ENCODE results near the gene COQ8A.

The COQ8A gene

DNA sequence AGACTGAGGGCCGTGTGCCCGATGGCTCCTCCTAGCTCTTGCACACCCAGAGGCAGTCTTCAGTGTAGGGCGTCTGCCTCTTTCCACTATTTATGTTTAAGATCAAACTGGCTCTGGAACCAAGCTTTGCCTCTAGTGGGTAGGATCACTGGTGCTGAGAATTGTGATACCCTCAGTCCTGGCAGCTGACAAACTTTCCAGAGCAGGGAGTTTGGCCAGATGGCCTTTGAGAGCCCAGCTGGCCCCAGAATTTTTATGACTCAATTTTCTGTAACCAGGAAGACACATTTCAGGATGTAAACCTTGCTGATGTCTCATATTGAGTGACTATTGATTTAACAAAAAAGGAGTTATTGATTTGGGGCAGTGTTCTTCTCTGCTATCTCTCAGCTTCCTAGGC lies 6.7 kb downstream of the COQ8A start:
- FAIRE-seq: no peak
- DNase-seq (ENCODE audit: insufficient read length, low spot score): no peak
- TF ChIP-seq, protein P1, sequence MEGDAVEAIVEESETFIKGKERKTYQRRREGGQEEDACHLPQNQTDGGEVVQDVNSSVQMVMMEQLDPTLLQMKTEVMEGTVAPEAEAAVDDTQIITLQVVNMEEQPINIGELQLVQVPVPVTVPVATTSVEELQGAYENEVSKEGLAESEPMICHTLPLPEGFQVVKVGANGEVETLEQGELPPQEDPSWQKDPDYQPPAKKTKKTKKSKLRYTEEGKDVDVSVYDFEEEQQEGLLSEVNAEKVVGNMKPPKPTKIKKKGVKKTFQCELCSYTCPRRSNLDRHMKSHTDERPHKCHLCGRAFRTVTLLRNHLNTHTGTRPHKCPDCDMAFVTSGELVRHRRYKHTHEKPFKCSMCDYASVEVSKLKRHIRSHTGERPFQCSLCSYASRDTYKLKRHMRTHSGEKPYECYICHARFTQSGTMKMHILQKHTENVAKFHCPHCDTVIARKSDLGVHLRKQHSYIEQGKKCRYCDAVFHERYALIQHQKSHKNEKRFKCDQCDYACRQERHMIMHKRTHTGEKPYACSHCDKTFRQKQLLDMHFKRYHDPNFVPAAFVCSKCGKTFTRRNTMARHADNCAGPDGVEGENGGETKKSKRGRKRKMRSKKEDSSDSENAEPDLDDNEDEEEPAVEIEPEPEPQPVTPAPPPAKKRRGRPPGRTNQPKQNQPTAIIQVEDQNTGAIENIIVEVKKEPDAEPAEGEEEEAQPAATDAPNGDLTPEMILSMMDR (IDR thresholded peaks at IDR 0.05; ENCODE audit: insufficient read depth, missing control alignments): no peak

DNA sequence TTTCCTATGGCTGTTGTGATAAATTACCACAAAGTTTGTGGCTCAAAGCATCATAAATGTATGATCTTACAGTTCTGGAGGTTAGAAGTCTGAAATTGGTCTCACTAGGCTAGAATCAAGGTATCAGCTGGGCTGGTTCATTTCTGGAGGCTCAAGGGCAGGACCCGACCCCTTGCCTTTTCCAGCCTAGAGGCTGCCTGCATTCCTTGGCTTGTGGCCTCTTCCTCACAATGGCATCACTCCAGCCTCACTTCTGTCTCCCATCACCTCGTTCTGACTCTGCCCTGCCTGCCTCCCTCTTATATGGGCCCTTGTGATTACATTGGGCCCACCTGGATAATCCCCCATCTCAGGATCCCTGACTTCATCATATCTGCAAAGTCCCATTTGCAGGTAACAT lies 8.0 kb downstream of the COQ8A start:
- TF ChIP-seq, protein P1 (IDR thresholded peaks at IDR 0.05; ENCODE audit: insufficient read depth, missing control alignments): no peak
- DNase-seq (ENCODE audit: insufficient read length, low spot score) (no peak), FAIRE-seq (no peak)

DNA sequence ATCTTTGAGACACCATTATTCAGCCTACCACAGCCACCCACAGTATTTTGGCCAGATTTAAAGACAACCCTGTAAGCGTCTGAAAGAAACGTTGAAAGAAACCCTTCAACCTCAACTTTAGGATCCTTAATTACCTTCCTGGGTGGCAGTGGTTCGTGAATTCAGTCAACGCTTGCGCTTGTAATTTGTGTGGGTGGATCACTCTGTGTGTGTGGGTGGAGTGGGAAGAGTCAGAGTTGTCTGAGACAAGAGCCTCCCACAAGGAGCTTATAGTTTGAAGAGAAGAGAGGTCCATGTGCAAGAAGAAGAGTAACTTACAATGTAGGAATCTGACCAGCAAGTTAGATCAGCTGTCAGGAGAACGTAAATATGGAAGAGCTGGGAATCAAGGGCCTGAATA lies 8.4 kb downstream of the COQ8A start:
- FAIRE-seq: no peak
- no peak for DNase-seq (ENCODE audit: insufficient read length, low spot score)
- TF ChIP-seq, protein P1 (IDR thresholded peaks at IDR 0.05; ENCODE audit: insufficient read depth, missing control alignments): no peak

DNA sequence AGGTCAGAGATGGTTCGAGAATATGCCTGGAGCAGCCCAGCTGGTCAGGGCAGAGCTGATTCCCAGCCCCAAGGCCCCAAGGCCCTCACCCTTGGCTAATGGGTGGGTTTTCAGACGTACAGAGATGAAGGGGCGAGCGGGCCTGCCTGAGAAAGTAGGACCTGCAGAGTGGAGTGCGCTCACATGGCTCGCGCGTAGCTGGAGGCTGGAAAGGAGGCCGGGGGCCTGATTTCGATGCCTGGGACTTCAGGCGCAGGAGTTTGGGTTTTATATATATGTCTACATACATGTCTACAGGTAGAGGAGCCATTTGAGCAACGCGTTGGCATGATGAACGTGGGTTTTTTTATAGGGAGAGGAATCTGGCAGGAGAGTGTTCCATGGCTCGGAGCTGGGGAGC lies 8.9 kb downstream of the COQ8A start:
- no peak for FAIRE-seq
- TF ChIP-seq, protein P1 (IDR thresholded peaks at IDR 0.05; ENCODE audit: insufficient read depth, missing control alignments): no peak
- no peak for DNase-seq (ENCODE audit: insufficient read length, low spot score)

DNA sequence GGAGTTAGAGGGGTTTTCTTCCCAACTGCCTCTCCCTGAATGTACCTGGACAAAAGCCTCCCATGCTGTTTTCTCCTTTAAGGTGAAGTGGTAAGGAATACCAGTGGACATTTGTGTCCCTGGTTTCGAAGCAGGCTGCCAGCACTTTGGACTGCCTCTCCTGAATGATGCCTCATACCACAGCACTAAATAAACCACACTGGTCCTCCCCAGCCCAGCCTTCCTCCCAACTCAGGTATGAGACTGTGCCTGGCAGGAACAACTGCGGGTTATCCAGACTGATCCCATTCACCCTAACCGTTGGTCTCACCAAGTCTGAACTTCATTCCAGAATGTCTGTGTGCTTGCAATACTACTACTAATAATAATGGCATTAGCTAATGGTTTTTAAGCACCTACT lies 9.3 kb downstream of the COQ8A start:
- DNase-seq (ENCODE audit: insufficient read length, low spot score): no peak
- TF ChIP-seq, protein P1 (IDR thresholded peaks at IDR 0.05; ENCODE audit: insufficient read depth, missing control alignments): no peak
- no peak for FAIRE-seq

DNA sequence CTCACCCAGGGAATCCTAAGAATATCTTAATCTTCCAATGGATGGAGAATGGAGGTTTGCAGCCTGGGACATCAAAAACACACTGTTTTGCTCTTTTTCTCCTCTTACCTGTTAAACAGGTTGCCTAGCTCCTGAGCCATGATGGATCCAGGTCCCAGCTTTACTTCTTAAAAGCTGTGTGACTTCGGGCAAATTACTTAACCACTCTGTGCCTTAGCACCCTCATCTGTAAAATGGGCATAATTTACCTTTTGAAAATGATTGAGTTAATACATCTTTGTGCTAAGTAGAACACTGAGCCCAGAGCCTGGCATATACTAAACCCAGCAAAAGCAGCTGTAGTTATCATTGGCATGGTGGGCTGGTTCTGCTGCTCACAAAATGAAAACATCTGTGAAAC lies 10.2 kb downstream of the COQ8A start:
- no peak for FAIRE-seq
- DNase-seq (ENCODE audit: insufficient read length, low spot score): no peak
- TF ChIP-seq, protein P1 (IDR thresholded peaks at IDR 0.05; ENCODE audit: insufficient read depth, missing control alignments): no peak

DNA sequence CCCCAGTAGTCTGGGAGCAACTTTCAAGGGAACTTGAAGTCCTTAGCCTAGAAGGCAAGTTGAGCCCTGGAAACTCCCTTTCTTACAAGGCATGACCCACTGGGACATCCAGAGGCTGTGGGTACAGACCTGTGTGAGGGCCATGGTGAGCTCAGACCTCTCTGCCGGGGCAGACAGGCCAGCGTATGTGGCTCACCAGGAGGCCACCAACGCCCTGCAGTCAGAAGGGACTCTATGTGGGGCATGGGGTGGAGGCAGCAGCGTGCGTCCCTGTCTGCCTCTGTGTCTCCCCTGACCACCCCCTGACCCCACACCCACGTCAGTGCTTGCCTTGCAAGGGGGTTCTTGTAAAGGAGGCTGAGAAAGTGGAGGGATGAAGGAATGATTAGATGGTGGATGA lies 10.8 kb downstream of the COQ8A start:
- FAIRE-seq: no peak
- TF ChIP-seq, protein P1 (IDR thresholded peaks at IDR 0.05; ENCODE audit: insufficient read depth, missing control alignments): no peak
- no peak for DNase-seq (ENCODE audit: insufficient read length, low spot score)

Data from D721Med (cell line).